NCI-H2227 (cell line): ENCODE results near the gene PLIN4.

Source experiments
- DNase-seq: peaks from one replicate; lab custom pipeline; 2025; ENCODE audit not compliant: unreplicated experiment; lab: John Stamatoyannopoulos, UW

PLIN4 gene

GRCh38 chr19:4507804-4508203, 10.5 kb downstream of the PLIN4 start:
- DNase-seq, result no peak

- DNase-seq, result no peak
These were observed 11.2 kb downstream of the PLIN4 start for GRCh38 chr19:4507150-4507452.

- no peak for DNase-seq
These were observed 11.7 kb downstream of the PLIN4 start for GRCh38 chr19:4506449-4507149.

GRCh38 chr19:4505570-4506448, 12.5 kb downstream of the PLIN4 start:
- DNase-seq, result no peak

- DNase-seq, result no peak
These were observed 13.3 kb downstream of the PLIN4 start for GRCh38 chr19:4504891-4505569.

- peak; percentile 19 for DNase-seq
These were observed 14.0 kb downstream of the PLIN4 start for GRCh38 chr19:4504297-4504701.

GRCh38 chr19:4503825-4504170, 14.5 kb downstream of the PLIN4 start:
- no peak for DNase-seq

GRCh38 chr19:4503132-4503824, 15.0 kb downstream of the PLIN4 start:
- DNase-seq, result peak; percentile 27

- no peak for DNase-seq
These were observed 15.8 kb downstream of the PLIN4 start for GRCh38 chr19:4502282-4503131.

- DNase-seq, result no peak
These were observed 16.6 kb downstream of the PLIN4 start for GRCh38 chr19:4501691-4502090.

- DNase-seq, result no peak
These were observed 17.3 kb downstream of the PLIN4 start for GRCh38 chr19:4500841-4501591.

- DNase-seq, result no peak
These were observed 18.4 kb downstream of the PLIN4 start for GRCh38 chr19:4499855-4500254.

- no peak for DNase-seq
These were observed 19.0 kb downstream of the PLIN4 start for GRCh38 chr19:4499318-4499717.

GRCh38 chr19:4498694-4499093, 19.6 kb downstream of the PLIN4 start:
- DNase-seq, result no peak

- no peak for DNase-seq
These were observed 20.4 kb downstream of the PLIN4 start for GRCh38 chr19:4497770-4498389.

GRCh38 chr19:4496304-4496703, 22.0 kb downstream of the PLIN4 start:
- no peak for DNase-seq

- DNase-seq, result no peak
These were observed 22.8 kb downstream of the PLIN4 start for GRCh38 chr19:4495471-4495870.

GRCh38 chr19:4494691-4495064, 23.6 kb downstream of the PLIN4 start:
- DNase-seq, result no peak

- no peak for DNase-seq
These were observed 24.2 kb downstream of the PLIN4 start for GRCh38 chr19:4493929-4494690.
